GM18511 (cell line): ENCODE results near the gene STAB1.

Experiments
- ATAC-seq: cut with Tn5 transposase; IDR thresholded peaks from one replicate; pipeline ENCODE4 v1.9.1; 2021; ENCODE audit warnings: mild to moderate bottlenecking, moderate library complexity; ENCODE audit not compliant: unreplicated experiment

Gene STAB1

GRCh38 chr3:52557011-52557960 is 62.1 kb downstream of the STAB1 start:
- no peak for ATAC-seq

GRCh38 chr3:52558436-52558835 is 63.3 kb downstream of the STAB1 start:
- ATAC-seq: no peak

GRCh38 chr3:52561028-52561747 is 66.0 kb downstream of the STAB1 start:
- ATAC-seq: no peak

- no peak for ATAC-seq
Observed at GRCh38 chr3:52563984-52564383, 68.8 kb downstream of the STAB1 start.

GRCh38 chr3:52568069-52568468 is 72.9 kb downstream of the STAB1 start:
- no peak for ATAC-seq

GRCh38 chr3:52570076-52570475 is 74.9 kb downstream of the STAB1 start:
- no peak for ATAC-seq

- ATAC-seq: no peak
Observed at GRCh38 chr3:52572221-52572620, 77.1 kb downstream of the STAB1 start.
